Measurements from ENCODE around the gene DBH. TPM values are rescaled to one million over a fixed set of nuclear protein-coding genes. Genes with fewer than 3 reads are reported as not detected.

The DBH gene
- total RNA-seq, 4 donors from 2014 or later: not detected

DNA sequence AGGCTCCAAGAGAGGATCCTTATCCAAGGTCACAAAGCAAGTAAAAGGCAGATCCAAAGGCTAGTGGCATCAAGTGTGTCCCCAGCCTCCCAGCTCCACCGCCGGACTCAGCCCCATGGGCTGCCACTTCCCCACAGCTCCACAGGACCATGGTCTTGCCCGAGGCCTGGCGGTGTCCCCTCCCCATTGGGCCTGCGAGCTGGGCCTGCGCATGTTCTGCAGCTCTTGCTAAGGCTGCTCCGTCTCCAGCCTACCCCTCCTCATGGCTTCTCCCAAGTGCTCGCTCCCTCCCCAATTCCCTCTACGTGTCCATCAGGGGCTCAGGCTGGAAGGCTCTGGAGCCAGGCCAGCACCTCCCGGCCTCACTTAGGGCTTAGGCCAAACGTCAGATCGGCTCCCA, 29.4 kb downstream of the DBH start:
- no peak for DNase-seq
- Histone ChIP-seq H3K4me1 (no peaks in the 10 kb centered on the region), H3K27me3 (no peaks in the 10 kb centered on the region), H3K4me3 (no peak overlapping the region), H3K36me3 (no peaks in the 10 kb centered on the region), H3K9me3 (no peaks in the 10 kb centered on the region), H3K27ac (no peak overlapping the region)
- TF ChIP-seq, protein P1, sequence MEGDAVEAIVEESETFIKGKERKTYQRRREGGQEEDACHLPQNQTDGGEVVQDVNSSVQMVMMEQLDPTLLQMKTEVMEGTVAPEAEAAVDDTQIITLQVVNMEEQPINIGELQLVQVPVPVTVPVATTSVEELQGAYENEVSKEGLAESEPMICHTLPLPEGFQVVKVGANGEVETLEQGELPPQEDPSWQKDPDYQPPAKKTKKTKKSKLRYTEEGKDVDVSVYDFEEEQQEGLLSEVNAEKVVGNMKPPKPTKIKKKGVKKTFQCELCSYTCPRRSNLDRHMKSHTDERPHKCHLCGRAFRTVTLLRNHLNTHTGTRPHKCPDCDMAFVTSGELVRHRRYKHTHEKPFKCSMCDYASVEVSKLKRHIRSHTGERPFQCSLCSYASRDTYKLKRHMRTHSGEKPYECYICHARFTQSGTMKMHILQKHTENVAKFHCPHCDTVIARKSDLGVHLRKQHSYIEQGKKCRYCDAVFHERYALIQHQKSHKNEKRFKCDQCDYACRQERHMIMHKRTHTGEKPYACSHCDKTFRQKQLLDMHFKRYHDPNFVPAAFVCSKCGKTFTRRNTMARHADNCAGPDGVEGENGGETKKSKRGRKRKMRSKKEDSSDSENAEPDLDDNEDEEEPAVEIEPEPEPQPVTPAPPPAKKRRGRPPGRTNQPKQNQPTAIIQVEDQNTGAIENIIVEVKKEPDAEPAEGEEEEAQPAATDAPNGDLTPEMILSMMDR (IDR thresholded peaks at IDR 0.05): no peak
- no peak for TF ChIP-seq POLR2A (IDR thresholded peaks at IDR 0.05)

DNA sequence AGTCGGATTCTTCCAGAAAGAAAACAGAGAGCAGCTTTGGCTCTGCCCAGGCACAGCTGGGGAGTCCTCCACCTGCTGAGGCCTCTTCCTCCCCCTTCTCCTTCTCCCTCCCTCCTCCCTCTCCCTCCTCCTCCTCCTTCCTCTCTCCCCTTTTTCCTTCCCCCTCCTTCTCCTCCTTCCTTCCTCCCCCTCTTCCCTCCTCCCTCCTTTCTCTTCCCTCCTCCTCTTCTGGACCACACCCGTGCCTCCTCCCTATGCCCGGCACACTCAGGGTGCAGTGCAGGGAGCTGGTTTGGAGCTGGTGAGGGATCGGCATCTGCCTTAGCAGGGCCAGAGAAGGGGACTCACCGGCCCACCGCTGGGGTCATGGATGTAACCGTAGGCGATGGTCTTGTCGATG, 30.2 kb downstream of the DBH start:
- TF ChIP-seq, protein P1 (IDR thresholded peaks at IDR 0.05): no peak
- TF ChIP-seq POLR2A (IDR thresholded peaks at IDR 0.05): no peak
- no peaks in the 10 kb centered on the region for H3K9me3 ChIP-seq
- no peaks in the 10 kb centered on the region for H3K4me1 ChIP-seq
- no peak overlapping the region for H3K27ac ChIP-seq
- H3K4me3 ChIP-seq: no peak overlapping the region
- no peaks in the 10 kb centered on the region for H3K36me3 ChIP-seq
- H3K27me3 ChIP-seq: no peaks in the 10 kb centered on the region
- DNase-seq: no peak

DNA sequence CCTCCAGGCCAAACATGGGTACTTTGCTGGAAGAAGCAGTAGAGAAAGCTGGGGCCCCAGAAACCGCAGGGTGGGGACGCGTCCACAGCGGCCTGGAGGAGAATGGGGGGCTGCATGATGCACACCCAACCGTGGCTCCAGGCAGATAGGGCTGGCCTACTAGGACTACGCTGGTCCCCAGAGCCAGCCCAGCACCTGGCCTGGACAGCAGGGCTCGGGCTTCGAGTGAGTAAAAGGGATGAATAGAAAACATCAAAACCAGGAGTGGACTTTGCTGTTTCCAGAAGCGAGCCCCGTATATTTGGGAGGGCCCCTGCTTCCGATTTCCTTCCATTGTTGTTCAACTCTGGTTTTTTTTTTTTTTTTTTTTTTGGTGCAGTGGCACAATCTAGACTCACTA, 30.7 kb downstream of the DBH start:
- no peaks in the 10 kb centered on the region for H3K9me3 ChIP-seq
- TF ChIP-seq, protein P1 (IDR thresholded peaks at IDR 0.05): no peak
- no peak overlapping the region for H3K27ac ChIP-seq
- H3K27me3 ChIP-seq: no peaks in the 10 kb centered on the region
- no peak for DNase-seq
- H3K4me1 ChIP-seq: no peaks in the 10 kb centered on the region
- no peak overlapping the region for H3K4me3 ChIP-seq
- H3K36me3 ChIP-seq: no peaks in the 10 kb centered on the region

DNA sequence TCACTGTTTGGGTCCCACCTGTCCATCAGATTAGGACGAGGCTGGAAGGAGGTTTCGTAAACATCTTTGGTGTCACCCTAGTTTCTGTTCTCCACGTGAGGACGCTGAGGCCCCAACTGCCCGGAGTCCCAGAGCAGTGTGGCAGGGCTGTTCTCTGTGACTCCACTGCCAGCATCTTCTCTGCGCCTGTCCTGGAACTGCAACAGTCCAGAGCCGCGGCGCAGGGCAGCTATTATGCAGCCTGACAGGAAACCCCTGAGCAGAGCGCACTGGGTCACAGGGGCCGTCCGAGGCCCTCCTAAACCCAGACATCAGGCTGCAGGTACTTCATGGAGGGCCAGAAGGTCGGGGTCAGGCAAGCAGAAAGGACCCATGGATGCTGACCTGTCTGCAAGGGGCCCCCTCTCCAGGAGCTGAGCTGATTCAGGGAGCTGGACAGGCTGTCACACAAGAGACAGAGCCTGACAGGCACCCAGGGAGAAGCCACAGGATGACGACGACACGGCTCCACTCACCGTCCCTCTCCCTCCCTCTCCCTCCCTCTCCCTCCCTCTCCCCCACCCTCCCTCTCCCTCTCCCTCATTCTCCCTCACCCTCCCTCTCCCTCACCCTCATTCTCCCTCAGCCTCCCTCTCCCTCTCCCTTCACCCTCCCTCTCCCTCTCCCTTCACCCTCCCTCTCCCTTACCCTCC, 31.7 kb downstream of the DBH start:
- Histone ChIP-seq H3K4me3 (no peak overlapping the region), H3K9me3 (no peaks in the 10 kb centered on the region), H3K4me1 (no peaks in the 10 kb centered on the region), H3K27me3 (no peaks in the 10 kb centered on the region), H3K36me3 (no peaks in the 10 kb centered on the region), H3K27ac (no peak overlapping the region)
- TF ChIP-seq, protein P1 (IDR thresholded peaks at IDR 0.05): no peak
- no peak for TF ChIP-seq POLR2A (IDR thresholded peaks at IDR 0.05)
- no peak for DNase-seq

DNA sequence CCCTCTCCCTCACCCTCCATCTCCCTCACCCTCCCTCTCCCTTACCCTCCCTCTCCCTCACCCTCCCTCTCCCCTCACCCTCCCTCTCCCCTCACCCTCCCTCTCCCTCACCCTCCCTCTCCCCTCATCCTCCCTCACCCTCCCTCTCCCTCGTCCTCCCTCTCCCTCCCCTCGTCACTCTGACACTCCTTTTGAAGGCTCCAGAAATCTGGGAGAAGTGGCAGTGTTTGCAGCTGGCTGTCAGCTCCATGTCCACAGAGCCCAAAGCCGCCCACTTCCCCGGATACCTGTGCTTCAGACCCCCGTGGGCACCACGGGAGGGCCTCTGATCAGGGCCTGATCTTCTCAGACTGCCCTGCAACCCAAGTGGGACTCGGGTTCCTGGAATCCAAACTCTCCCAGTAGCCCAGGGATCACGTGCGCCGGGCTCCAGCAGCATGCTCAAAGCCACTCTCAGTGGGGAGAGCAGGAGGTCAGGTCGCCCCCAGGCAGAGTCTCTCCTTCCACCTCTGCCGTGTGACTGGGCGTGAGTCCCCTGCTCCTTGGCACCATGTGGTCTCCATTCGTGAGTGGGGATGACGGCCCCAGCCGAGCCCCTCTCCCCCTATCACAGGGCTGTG, 33.1 kb downstream of the DBH start:
- Histone ChIP-seq H3K9me3 (no peaks in the 10 kb centered on the region), H3K4me3 (no peak overlapping the region), H3K4me1 (no peaks in the 10 kb centered on the region), H3K27ac (no peak overlapping the region), H3K27me3 (no peaks in the 10 kb centered on the region), H3K36me3 (no peaks in the 10 kb centered on the region)
- DNase-seq: no peak
- TF ChIP-seq POLR2A (IDR thresholded peaks at IDR 0.05): no peak
- TF ChIP-seq, protein P1 (IDR thresholded peaks at IDR 0.05): no peak
